ENCODE data around the gene BBS1.
"Not testable (repeated sequence)": the region's sequence is repeated elsewhere in the genome, so short reads cannot be mapped to it uniquely, and the experiment has no call there.

Gene BBS1

DNA sequence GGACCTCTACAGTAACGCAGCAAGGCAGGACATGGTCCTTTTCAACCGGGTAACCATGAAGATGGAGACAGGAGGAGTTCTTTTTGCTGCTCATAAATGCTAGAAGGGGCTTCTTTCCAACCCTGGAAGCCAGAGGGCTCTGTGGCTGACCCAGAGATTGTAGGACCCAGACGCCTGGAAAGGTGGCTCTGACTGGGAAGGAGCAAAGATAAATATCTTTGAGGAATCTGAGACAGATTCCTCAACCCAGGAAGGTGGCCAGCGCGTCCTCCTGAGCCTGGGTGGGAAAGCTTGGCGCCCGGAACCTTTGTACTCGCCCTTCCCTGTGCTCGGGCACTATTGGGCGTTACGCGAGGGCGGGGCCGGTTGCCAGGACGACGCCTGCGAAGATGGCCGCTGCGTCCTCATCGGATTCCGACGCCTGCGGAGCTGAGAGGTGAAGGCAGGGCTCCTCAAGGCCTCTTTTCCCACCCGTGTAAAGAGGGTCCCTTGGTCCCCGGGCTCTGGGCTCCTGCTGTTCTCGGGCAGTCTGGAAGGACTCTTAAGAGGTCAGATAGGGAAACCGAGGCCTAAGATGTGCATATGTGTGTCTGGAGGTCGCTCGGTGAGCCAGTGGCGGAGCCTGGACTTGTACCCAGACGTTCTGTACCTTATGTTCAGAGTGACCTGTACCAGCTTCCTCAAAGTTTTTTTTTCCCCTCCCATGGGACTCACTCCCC lies at the start of gene BBS1:
TSS of gene BBS1 (plus strand) at position 365 of the 719 bp plus-strand sequence. CDS start at position 390, 25 bp downstream.
- peaks cover 28% of the 10 kb centered on the region for H3K4me1 Mint-ChIP-seq (ENCODE audit: low read depth)
- H3K27me3 Mint-ChIP-seq: no peaks in the 10 kb centered on the region
- peaks cover 60% of the 10 kb centered on the region for H3K36me3 Mint-ChIP-seq (ENCODE audit: low read depth)
- H3K4me3 Mint-ChIP-seq: peak within 1 kb of the TSS; percentile 89
- intact Hi-C loops (cut with micrococcal nuclease): no loop called here
- H3K27ac Mint-ChIP-seq: peak within 1 kb of the TSS; percentile 67
- no peaks in the 10 kb centered on the region for H3K9me3 Mint-ChIP-seq

DNA sequence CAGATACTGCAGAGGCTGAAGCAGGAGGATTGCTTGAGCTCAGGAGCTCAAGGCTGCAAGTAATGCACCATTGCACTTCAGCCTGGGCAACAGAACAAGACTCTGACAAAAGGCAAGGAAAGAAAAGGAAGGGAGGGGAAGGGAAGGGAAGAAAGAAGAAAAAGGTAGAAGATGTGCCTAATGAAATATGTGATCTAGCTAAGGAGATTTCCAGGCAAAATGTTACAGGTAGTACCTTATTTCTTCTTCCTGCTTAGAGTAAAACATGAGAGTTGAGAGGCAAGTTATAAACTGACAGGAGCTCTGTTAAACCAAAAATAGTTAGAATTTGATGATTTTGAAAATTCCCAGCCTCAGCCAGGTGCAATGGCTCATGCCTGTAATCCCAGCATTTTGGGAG lies 48.4 kb upstream of the BBS1 start:
- Mint-ChIP-seq H3K4me3 (no peak overlapping the region), H3K36me3 (ENCODE audit: low read depth) (no peaks in the 10 kb centered on the region), H3K9me3 (no peaks in the 10 kb centered on the region), H3K4me1 (ENCODE audit: low read depth) (peaks cover 54% of the 10 kb centered on the region), H3K27ac (no peak overlapping the region), H3K27me3 (no peaks in the 10 kb centered on the region)
- intact Hi-C loops (cut with micrococcal nuclease): no loop called here

- Mint-ChIP-seq H3K9me3 (no peaks in the 10 kb centered on the region), H3K4me1 (ENCODE audit: low read depth) (peaks cover 59% of the 10 kb centered on the region), H3K27me3 (no peaks in the 10 kb centered on the region), H3K4me3 (no peak overlapping the region), H3K36me3 (ENCODE audit: low read depth) (no peaks in the 10 kb centered on the region), H3K27ac (no peak overlapping the region)
- intact Hi-C loops (cut with micrococcal nuclease): no loop called here
Measured at GRCh38 chr11:66462911-66463310, 47.5 kb upstream of the BBS1 start.

- H3K4me1 Mint-ChIP-seq (ENCODE audit: low read depth): peaks cover 57% of the 10 kb centered on the region
- H3K27ac Mint-ChIP-seq; H3K36me3 Mint-ChIP-seq (ENCODE audit: low read depth); H3K27me3 Mint-ChIP-seq; H3K9me3 Mint-ChIP-seq; intact Hi-C loops (cut with micrococcal nuclease); H3K4me3 Mint-ChIP-seq: not testable (repeated sequence)
Measured at GRCh38 chr11:66464116-66464515, 46.3 kb upstream of the BBS1 start.

GRCh38 chr11:66464916-66465315 lies 45.5 kb upstream of the BBS1 start:
- H3K9me3 Mint-ChIP-seq: no peaks in the 10 kb centered on the region
- no peak overlapping the region for H3K4me3 Mint-ChIP-seq
- H3K4me1 Mint-ChIP-seq (ENCODE audit: low read depth): peaks cover 50% of the 10 kb centered on the region
- H3K27me3 Mint-ChIP-seq: no peaks in the 10 kb centered on the region
- peaks cover 10% of the 10 kb centered on the region for H3K36me3 Mint-ChIP-seq (ENCODE audit: low read depth)
- peak overlapping the region; percentile 50 for H3K27ac Mint-ChIP-seq
- intact Hi-C loops (cut with micrococcal nuclease): no loop called here

DNA sequence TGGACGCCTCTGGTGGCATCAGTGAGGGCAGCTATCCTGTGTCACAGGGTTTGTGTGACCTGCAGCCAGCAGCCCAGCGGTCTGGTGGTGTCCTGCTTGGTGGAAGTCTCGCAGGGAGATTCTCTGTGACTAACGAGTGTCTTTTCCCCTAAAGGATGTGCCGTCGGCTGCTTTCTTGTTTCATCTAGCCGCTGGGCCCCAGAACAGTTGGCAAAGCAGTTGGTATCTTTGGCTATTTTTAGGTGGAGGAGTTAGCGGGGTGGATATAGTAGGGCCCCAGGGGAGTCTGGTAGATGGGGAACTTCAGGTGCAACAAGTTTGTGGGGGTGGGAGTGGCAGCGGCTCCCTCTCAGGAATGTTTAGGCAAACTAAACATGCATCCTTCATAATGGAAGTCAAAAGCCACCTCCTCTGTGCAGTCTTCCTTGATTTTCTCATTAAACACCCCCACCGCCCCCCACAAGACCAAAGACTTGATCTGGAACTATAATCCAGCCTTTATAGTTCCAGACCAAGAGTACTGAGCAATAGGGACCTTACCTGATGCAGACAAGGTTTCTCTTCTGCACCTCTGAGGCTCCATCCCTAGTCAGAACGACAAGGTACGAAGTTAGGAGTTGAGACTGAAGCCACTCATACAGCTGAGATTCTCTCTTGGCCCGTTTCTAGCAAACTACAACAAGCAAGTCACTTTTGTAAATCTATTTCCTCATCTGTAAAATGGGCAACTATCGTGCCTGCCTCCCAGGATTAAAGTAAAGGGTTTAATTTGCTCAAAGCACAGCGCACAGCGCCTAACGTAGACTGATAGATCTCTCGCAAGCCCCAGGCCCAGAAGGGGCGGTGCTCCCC lies 44.8 kb upstream of the BBS1 start:
- no peaks in the 10 kb centered on the region for H3K9me3 Mint-ChIP-seq
- peaks cover 16% of the 10 kb centered on the region for H3K36me3 Mint-ChIP-seq (ENCODE audit: low read depth)
- intact Hi-C loops (cut with micrococcal nuclease): loop anchor here (1.0 kb wide), 1 partner anchor 15 kb away; the partner anchor contains the start of gene DPP3
- no peaks in the 10 kb centered on the region for H3K27me3 Mint-ChIP-seq
- peak overlapping the region; percentile 89 for H3K4me3 Mint-ChIP-seq
- peaks cover 55% of the 10 kb centered on the region for H3K4me1 Mint-ChIP-seq (ENCODE audit: low read depth)
- H3K27ac Mint-ChIP-seq: peak overlapping the region; percentile 95

GRCh38 chr11:66466225-66467033 lies 44.0 kb upstream of the BBS1 start, which contains the start of gene PELI3:
TSS of gene PELI3 (plus strand) at chr11:66466905. CDS start at chr11:66468129, 1,224 bp downstream.
- no peaks in the 10 kb centered on the region for H3K9me3 Mint-ChIP-seq

DNA sequence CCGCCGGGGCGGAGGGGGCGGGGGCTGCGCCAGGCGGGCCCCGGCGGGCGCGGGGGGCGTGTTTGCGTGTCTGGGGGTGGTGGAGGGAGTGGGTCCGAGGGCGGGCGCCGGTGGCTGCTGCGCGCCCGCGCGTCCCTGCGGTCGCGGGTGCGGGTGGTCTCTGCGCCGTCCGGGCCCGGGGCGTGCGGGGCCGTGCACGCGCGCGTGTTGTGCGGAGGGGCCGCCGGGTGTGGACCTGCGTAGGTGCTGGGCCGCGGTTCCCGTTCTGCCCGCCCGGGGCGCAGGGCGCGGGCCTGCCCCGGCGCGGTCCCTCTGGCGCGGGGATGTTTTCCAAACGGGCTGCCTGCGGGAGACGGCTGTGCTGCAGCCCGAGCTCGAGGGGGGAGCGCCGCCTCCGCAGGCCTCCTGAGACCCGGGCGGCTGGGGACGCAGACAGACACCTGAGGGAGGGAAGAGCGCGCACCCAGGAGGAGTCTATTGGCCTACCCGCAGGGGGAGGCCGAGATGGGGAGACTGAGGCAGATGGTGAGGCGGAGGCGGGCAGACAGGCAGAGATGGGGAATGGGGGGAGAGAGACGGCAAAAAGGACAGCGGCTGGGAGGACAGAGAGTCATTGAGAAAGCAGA lies 43.3 kb upstream of the BBS1 start:
- intact Hi-C loops (cut with micrococcal nuclease): no loop called here
- H3K36me3 Mint-ChIP-seq (ENCODE audit: low read depth): peaks cover 27% of the 10 kb centered on the region
- H3K4me3 Mint-ChIP-seq: peak overlapping the region; percentile 84
- H3K27ac Mint-ChIP-seq: peak overlapping the region; percentile 88
- H3K9me3 Mint-ChIP-seq: no peaks in the 10 kb centered on the region
- peaks cover 46% of the 10 kb centered on the region for H3K4me1 Mint-ChIP-seq (ENCODE audit: low read depth)
- no peaks in the 10 kb centered on the region for H3K27me3 Mint-ChIP-seq

More at GRCh38 chr11:66466225-66467033, 44.0 kb upstream of the BBS1 start, which contains the start of gene PELI3:
- H3K27me3 Mint-ChIP-seq: no peaks in the 10 kb centered on the region
- H3K4me3 Mint-ChIP-seq: peak within 1 kb of the TSS; percentile 89
- intact Hi-C loops (cut with micrococcal nuclease): loop anchor here (1.0 kb wide), 1 partner anchor 14 kb away; the partner anchor contains the start of gene DPP3
- peak within 1 kb of the TSS; percentile 95 for H3K27ac Mint-ChIP-seq
- peaks cover 54% of the 10 kb centered on the region for H3K4me1 Mint-ChIP-seq (ENCODE audit: low read depth)
- peaks cover 23% of the 10 kb centered on the region for H3K36me3 Mint-ChIP-seq (ENCODE audit: low read depth)

- H3K9me3 Mint-ChIP-seq: no peaks in the 10 kb centered on the region
- peak overlapping the region; percentile 84 for H3K4me3 Mint-ChIP-seq
- intact Hi-C loops (cut with micrococcal nuclease): no loop called here
- H3K27ac Mint-ChIP-seq: peak overlapping the region; percentile 88
- H3K36me3 Mint-ChIP-seq (ENCODE audit: low read depth): peaks cover 33% of the 10 kb centered on the region
- no peaks in the 10 kb centered on the region for H3K27me3 Mint-ChIP-seq
- peaks cover 40% of the 10 kb centered on the region for H3K4me1 Mint-ChIP-seq (ENCODE audit: low read depth)
Measured at GRCh38 chr11:66467756-66468155, 42.7 kb upstream of the BBS1 start.

DNA sequence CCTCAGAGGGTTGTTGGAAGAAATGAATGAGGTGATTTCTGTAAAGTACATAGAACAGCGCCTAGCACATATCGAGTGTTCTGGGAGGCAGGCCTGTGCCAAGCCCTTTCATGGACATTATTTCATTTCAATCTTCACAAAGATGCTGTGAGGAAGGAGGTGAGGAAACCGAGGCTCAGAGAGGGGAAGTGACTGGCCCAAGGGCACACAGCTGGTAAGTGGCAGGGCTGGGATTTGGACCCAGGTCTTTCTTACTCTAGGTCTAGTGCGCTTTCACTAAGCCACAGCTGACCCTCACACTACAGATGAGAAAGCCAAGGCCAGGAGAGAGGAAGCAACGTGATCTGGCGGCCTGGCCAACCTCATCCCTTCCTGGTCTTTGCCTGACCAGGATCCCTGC lies 41.7 kb upstream of the BBS1 start:
- Mint-ChIP-seq H3K27ac (peak overlapping the region; percentile 88), H3K4me1 (ENCODE audit: low read depth) (peaks cover 32% of the 10 kb centered on the region), H3K27me3 (no peaks in the 10 kb centered on the region), H3K4me3 (no peak overlapping the region), H3K36me3 (ENCODE audit: low read depth) (peaks cover 42% of the 10 kb centered on the region), H3K9me3 (no peaks in the 10 kb centered on the region)
- intact Hi-C loops (cut with micrococcal nuclease): no loop called here

GRCh38 chr11:66469441-66469840 lies 41.0 kb upstream of the BBS1 start:
- Mint-ChIP-seq H3K9me3 (no peaks in the 10 kb centered on the region), H3K4me1 (ENCODE audit: low read depth) (peaks cover 32% of the 10 kb centered on the region), H3K36me3 (ENCODE audit: low read depth) (peaks cover 50% of the 10 kb centered on the region), H3K4me3 (no peak overlapping the region), H3K27me3 (no peaks in the 10 kb centered on the region), H3K27ac (no peak overlapping the region)
- intact Hi-C loops (cut with micrococcal nuclease): no loop called here

- Mint-ChIP-seq H3K36me3 (ENCODE audit: low read depth) (peaks cover 55% of the 10 kb centered on the region), H3K27ac (no peak overlapping the region), H3K9me3 (no peaks in the 10 kb centered on the region), H3K4me3 (no peak overlapping the region), H3K27me3 (no peaks in the 10 kb centered on the region), H3K4me1 (ENCODE audit: low read depth) (peaks cover 32% of the 10 kb centered on the region)
- intact Hi-C loops (cut with micrococcal nuclease): no loop called here
Measured at GRCh38 chr11:66470015-66470414, 40.4 kb upstream of the BBS1 start.

DNA sequence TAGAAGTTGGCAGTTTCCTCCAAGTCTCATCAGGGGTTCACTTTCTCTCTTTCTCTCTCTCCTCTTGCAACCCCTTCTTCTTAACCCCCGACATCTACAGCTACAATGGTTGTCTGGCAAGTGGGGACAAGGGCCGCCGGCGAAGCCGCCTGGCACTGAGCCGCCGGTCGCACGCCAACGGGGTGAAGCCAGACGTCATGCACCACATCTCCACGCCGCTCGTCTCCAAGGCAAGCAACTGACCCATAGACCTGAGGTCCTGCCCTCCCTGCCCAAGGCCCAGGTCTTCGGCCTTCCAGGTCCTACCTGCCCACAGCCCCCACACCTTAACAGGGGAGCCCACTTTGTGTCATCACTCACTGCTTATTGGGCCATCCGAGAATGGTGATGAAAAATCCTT lies 39.3 kb upstream of the BBS1 start:
- no peaks in the 10 kb centered on the region for H3K9me3 Mint-ChIP-seq
- peaks cover 67% of the 10 kb centered on the region for H3K36me3 Mint-ChIP-seq (ENCODE audit: low read depth)
- H3K4me1 Mint-ChIP-seq (ENCODE audit: low read depth): peaks cover 28% of the 10 kb centered on the region
- H3K27me3 Mint-ChIP-seq: no peaks in the 10 kb centered on the region
- intact Hi-C loops (cut with micrococcal nuclease): no loop called here
- H3K4me3 Mint-ChIP-seq: no peak overlapping the region
- no peak overlapping the region for H3K27ac Mint-ChIP-seq
